Activated naive CD4-positive, alpha-beta T cell treated with anti-CD3 and anti-CD28 coated beads for 36 hours (primary cell): ENCODE measurements around the gene ACSL1. TPM values are rescaled to one million over a fixed set of nuclear protein-coding genes. Genes with fewer than 3 reads are reported as not detected.

Experiments
- CTCF ChIA-PET: fragments of 350-600 bp; sonication (Branson Sonifier 250); formaldehyde crosslinking; loops from one replicate; lab custom pipeline; 2021; ENCODE audit warnings: antibody characterized with exemption; lab: Charles Lee
- DNase-seq: peaks from one replicate; pipeline ENCODE4 v3.0.0-alpha.2; 2020
- H3K27ac Mint-ChIP-seq: one replicate; pipeline ENCODE4 v1.8.0; 2021; ENCODE audit warnings: mild to moderate bottlenecking, mixed read lengths
- H3K27me3 Mint-ChIP-seq: one replicate; pipeline ENCODE4 v1.8.0; 2021; ENCODE audit warnings: low read depth, mixed read lengths
- H3K36me3 Mint-ChIP-seq: one replicate; pipeline ENCODE4 v1.8.0; 2021; ENCODE audit warnings: low read depth, mixed read lengths
- H3K4me1 Mint-ChIP-seq: one replicate; pipeline ENCODE4 v1.8.0; 2021; ENCODE audit warnings: low read depth, mixed read lengths
- H3K4me3 Mint-ChIP-seq: one replicate; pipeline ENCODE4 v1.8.0; 2021; ENCODE audit warnings: mild to moderate bottlenecking, moderate library complexity, mixed read lengths
- H3K9me3 Mint-ChIP-seq: one replicate; pipeline ENCODE4 v1.8.0; 2021; ENCODE audit warnings: mixed read lengths
- intact Hi-C: fragments of 100-400 bp; cut with micrococcal nuclease; formaldehyde crosslinking; loops from one replicate; pipeline ENCODE4 v1.15.1; 2023
- total RNA-seq, 2 experiments: library from RNA; stranded (reverse); gene quantifications; one replicate each; pipeline ENCODE4 v1.2.3, GENCODE V29; 2021

Gene ACSL1, protein sequence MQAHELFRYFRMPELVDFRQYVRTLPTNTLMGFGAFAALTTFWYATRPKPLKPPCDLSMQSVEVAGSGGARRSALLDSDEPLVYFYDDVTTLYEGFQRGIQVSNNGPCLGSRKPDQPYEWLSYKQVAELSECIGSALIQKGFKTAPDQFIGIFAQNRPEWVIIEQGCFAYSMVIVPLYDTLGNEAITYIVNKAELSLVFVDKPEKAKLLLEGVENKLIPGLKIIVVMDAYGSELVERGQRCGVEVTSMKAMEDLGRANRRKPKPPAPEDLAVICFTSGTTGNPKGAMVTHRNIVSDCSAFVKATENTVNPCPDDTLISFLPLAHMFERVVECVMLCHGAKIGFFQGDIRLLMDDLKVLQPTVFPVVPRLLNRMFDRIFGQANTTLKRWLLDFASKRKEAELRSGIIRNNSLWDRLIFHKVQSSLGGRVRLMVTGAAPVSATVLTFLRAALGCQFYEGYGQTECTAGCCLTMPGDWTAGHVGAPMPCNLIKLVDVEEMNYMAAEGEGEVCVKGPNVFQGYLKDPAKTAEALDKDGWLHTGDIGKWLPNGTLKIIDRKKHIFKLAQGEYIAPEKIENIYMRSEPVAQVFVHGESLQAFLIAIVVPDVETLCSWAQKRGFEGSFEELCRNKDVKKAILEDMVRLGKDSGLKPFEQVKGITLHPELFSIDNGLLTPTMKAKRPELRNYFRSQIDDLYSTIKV
- total RNA-seq = 10 to 100 TPM; 29.8 to 31.9 TPM

GRCh38 chr4:184825896-184826690 is at the start of gene ACSL1:
TSS of gene ACSL1 (minus strand) at chr4:184825968. CDS start at chr4:184803514, 22,454 bp downstream.
- peaks cover 31% of the 10 kb centered on the region for H3K4me1 Mint-ChIP-seq
- intact Hi-C loops = loop anchor here (1.0 to 10.0 kb wide), 13 partner anchors 28 to 1321 kb away; partner anchors contain the start of genes CASP3, CCDC110, CENPU and CFAP97

DNA sequence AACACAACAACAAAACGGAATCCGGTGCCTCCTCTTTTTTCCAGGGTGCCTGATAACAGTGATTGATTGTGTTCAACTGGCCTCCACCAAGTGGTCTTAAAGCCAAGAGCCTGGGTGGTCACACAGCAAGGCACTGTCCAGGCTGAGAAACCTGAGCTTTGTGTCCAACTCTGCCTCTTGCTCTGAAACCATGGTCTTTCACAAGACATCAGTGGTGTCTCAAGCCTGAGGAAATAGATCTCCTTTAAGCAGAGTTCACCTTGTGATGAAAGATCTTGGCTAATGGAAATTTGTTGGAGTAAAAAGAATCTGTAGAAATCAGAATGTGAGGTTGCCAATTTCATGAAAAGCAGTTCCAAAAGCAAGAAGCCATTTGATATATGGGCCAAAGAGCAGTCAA is 47.3 kb upstream of the ACSL1 start:
- Mint-ChIP-seq H3K4me3 (no peak overlapping the region), H3K36me3 (no peaks in the 10 kb centered on the region), H3K9me3 (no peaks in the 10 kb centered on the region), H3K27me3 (no peaks in the 10 kb centered on the region), H3K27ac (no peak overlapping the region), H3K4me1 (no peaks in the 10 kb centered on the region)
- intact Hi-C loops = no loop called here
- CTCF ChIA-PET = no interaction called here
- no peak for DNase-seq

More at GRCh38 chr4:184825896-184826690, at the start of gene ACSL1:
- CTCF ChIA-PET = no interaction called here
- Mint-ChIP-seq H3K27me3 (no peaks in the 10 kb centered on the region), H3K9me3 (no peaks in the 10 kb centered on the region), H3K36me3 (peaks cover 5% of the 10 kb centered on the region), H3K4me3 (peak within 1 kb of the TSS; percentile 84), H3K27ac (peak within 1 kb of the TSS; percentile 57)
- DNase-seq = peak; percentile 76

- H3K4me3 Mint-ChIP-seq = no peak overlapping the region
- no peaks in the 10 kb centered on the region for H3K36me3 Mint-ChIP-seq
- no peaks in the 10 kb centered on the region for H3K4me1 Mint-ChIP-seq
- H3K27me3 Mint-ChIP-seq = peaks cover 4% of the 10 kb centered on the region
- CTCF ChIA-PET = interaction anchor here (0.6 kb wide), 1 partner anchor 70 kb away, joined by 3 read pairs; no protein-coding TSS in a partner anchor
- intact Hi-C loops = no loop called here
- H3K27ac Mint-ChIP-seq = no peak overlapping the region
- H3K9me3 Mint-ChIP-seq = no peaks in the 10 kb centered on the region
- no peak for DNase-seq
Observed at GRCh38 chr4:184870718-184871117, 45.0 kb upstream of the ACSL1 start.

GRCh38 chr4:184868623-184869022 is 42.9 kb upstream of the ACSL1 start:
- H3K36me3 Mint-ChIP-seq = no peaks in the 10 kb centered on the region
- no peak overlapping the region for H3K4me3 Mint-ChIP-seq
- CTCF ChIA-PET = interaction anchor here (0.6 kb wide), 1 partner anchor 179 kb away, joined by 3 read pairs; no protein-coding TSS in a partner anchor
- intact Hi-C loops = no loop called here
- no peaks in the 10 kb centered on the region for H3K4me1 Mint-ChIP-seq
- no peak overlapping the region for H3K27ac Mint-ChIP-seq
- H3K27me3 Mint-ChIP-seq = peaks cover 4% of the 10 kb centered on the region
- no peaks in the 10 kb centered on the region for H3K9me3 Mint-ChIP-seq
- no peak for DNase-seq

DNA sequence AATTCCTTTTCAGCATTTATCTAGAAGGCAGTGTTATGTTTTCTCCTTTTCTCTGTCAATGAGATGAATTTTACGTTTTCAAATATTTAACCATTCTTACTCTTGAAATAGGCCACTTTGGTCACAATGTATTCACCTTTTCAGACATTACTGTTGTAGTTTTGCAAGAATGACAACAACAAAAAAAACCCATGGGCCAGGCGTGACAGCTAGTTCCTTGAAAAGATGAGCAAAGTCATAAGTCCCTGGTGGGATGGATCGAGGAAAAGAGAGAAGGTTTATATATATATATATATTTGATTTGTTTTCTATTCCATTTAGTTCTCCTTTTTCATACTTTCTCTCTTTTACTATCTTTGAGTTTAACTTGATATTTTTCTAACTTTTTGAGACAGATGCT is 38.1 kb upstream of the ACSL1 start:
- intact Hi-C loops = no loop called here
- peaks cover 6% of the 10 kb centered on the region for H3K27me3 Mint-ChIP-seq
- H3K9me3 Mint-ChIP-seq = no peaks in the 10 kb centered on the region
- DNase-seq = no peak
- no peaks in the 10 kb centered on the region for H3K36me3 Mint-ChIP-seq
- no peak overlapping the region for H3K27ac Mint-ChIP-seq
- CTCF ChIA-PET = no interaction called here
- H3K4me3 Mint-ChIP-seq = no peak overlapping the region
- no peaks in the 10 kb centered on the region for H3K4me1 Mint-ChIP-seq

DNA sequence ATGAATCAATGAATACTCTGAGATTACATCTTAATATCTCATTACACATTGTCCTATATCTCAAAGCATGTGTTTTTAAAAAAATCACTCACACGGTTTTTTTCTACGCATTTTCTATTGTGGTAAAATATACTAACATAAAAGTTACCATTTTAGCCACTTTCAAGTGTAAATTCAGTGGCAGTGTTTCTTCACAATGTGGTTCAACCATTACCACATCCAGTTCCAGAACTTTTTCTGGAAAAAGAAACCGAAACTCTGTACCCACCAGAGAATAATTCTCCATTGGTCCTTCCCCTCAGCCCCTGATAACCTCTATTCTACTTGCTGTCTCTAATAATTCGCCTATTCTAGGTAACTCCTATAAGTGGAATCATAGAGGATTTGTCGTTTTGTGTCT is 35.3 kb upstream of the ACSL1 start:
- intact Hi-C loops = no loop called here
- Mint-ChIP-seq H3K4me3 (no peak overlapping the region), H3K27ac (no peak overlapping the region), H3K4me1 (no peaks in the 10 kb centered on the region), H3K9me3 (no peaks in the 10 kb centered on the region), H3K27me3 (peaks cover 2% of the 10 kb centered on the region), H3K36me3 (no peaks in the 10 kb centered on the region)
- CTCF ChIA-PET = no interaction called here
- DNase-seq = no peak

DNA sequence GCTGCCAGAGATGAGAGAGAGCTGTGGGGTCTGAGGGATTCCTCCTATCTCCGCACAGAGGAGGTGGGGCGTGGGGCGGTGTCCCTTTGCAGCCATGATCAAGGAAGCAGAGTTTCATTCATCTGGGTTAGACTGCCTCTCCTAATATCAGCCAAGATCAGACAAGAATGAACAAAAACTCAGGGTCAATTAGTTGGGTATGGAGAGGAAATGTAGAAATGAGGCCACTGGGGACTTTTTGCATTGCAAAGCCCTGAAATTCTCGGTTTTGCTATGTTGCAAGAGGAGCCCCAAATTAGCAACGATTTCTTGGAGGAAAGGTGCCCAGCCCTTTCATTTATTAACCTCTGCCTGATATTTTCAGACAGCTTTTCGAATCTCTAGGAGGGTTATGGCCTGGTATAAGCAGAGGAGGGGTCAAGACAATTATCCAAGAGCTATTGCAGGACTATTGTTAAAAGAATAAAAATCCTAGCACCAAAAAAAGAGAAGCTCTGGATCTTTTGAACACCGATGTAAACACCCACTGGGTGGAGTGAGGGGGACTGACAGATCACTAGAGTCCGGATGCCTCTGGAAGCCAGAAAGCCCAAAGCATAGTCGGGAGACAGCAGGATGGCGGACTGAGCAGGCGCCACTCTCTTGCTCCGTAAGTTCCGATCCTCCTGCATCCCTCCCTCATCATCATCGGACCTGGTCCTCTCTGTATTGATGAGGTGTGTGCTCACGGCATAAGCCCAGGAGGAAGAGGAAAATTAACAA is 34.4 kb upstream of the ACSL1 start:
- H3K4me3 Mint-ChIP-seq = no peak overlapping the region
- DNase-seq = peak; percentile 16
- H3K27ac Mint-ChIP-seq = no peak overlapping the region
- H3K36me3 Mint-ChIP-seq = no peaks in the 10 kb centered on the region
- CTCF ChIA-PET = interaction anchor here (1.2 kb wide), 1 partner anchor 116 kb away, joined by 3 read pairs; no protein-coding TSS in a partner anchor
- intact Hi-C loops = no loop called here
- no peaks in the 10 kb centered on the region for H3K9me3 Mint-ChIP-seq
- H3K4me1 Mint-ChIP-seq = peaks cover 3% of the 10 kb centered on the region
- peaks cover 2% of the 10 kb centered on the region for H3K27me3 Mint-ChIP-seq

GRCh38 chr4:184857441-184858121 is 31.8 kb upstream of the ACSL1 start:
- CTCF ChIA-PET = no interaction called here
- Mint-ChIP-seq H3K4me3 (no peak overlapping the region), H3K36me3 (no peaks in the 10 kb centered on the region), H3K27me3 (peaks cover 2% of the 10 kb centered on the region), H3K9me3 (no peaks in the 10 kb centered on the region), H3K4me1 (peaks cover 16% of the 10 kb centered on the region), H3K27ac (no peak overlapping the region)
- intact Hi-C loops = no loop called here
- DNase-seq = no peak

GRCh38 chr4:184856277-184856609 is 30.5 kb upstream of the ACSL1 start:
- CTCF ChIA-PET = no interaction called here
- no peak overlapping the region for H3K27ac Mint-ChIP-seq
- no peak for DNase-seq
- H3K36me3 Mint-ChIP-seq = no peaks in the 10 kb centered on the region
- peaks cover 16% of the 10 kb centered on the region for H3K4me1 Mint-ChIP-seq
- no peaks in the 10 kb centered on the region for H3K9me3 Mint-ChIP-seq
- intact Hi-C loops = no loop called here
- no peak overlapping the region for H3K4me3 Mint-ChIP-seq
- no peaks in the 10 kb centered on the region for H3K27me3 Mint-ChIP-seq

DNA sequence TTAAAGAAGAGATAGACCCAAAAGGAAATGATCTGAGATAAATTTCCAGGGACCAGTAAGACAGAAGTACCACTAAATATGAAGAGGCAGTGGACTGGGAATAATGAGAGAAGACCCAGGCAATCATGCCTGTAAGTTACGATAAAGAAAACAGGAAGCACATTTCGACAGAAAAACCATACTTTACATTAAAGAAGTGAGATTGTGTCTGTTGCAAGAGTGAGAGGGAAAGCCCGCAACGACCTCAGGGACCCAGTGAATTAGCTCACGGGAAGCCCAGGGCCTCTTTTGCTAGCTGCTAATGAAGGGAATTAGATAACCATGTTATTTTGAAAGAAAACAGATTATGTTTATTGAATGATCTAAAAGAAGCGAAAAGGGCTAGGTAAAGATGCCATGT is 28.9 kb upstream of the ACSL1 start:
- peak overlapping the region; percentile 44 for H3K4me3 Mint-ChIP-seq
- peak; percentile 69 for DNase-seq

GRCh38 chr4:184853436-184853835 is 27.7 kb upstream of the ACSL1 start:
- Mint-ChIP-seq H3K27ac (no peak overlapping the region), H3K4me3 (no peak overlapping the region), H3K4me1 (peaks cover 25% of the 10 kb centered on the region), H3K27me3 (no peaks in the 10 kb centered on the region), H3K36me3 (no peaks in the 10 kb centered on the region), H3K9me3 (no peaks in the 10 kb centered on the region)
- no peak for DNase-seq
- intact Hi-C loops = loop anchor here (5.0 kb wide), 1 partner anchor 571 kb away; no protein-coding TSS in a partner anchor
- CTCF ChIA-PET = no interaction called here

More for the DNA sequence above, 28.9 kb upstream of the ACSL1 start:
- no peaks in the 10 kb centered on the region for H3K9me3 Mint-ChIP-seq
- no peaks in the 10 kb centered on the region for H3K36me3 Mint-ChIP-seq
- H3K27me3 Mint-ChIP-seq = no peaks in the 10 kb centered on the region
- CTCF ChIA-PET = interaction anchor here (0.5 kb wide), 1 partner anchor 61 kb away, joined by 4 read pairs; no protein-coding TSS in a partner anchor
- H3K27ac Mint-ChIP-seq = peak overlapping the region; percentile 78
- peaks cover 16% of the 10 kb centered on the region for H3K4me1 Mint-ChIP-seq
- intact Hi-C loops = loop anchor here (1.0 to 5.0 kb wide), 2 partner anchors 28 to 572 kb away; no protein-coding TSS in a partner anchor
